H1 (cell line): ENCODE data around the gene PDYN. TPM values are rescaled to one million over a fixed set of nuclear protein-coding genes. Genes with fewer than 3 reads are reported as not detected.

Experiments used
- CTCF ChIA-PET: fragments of 300-600 bp; sonication (Branson Sonifier 250); formaldehyde crosslinking; loops from one replicate; lab custom pipeline; 2021; ENCODE audit not compliant: partially characterized antibody; lab: Charles Lee
- POLR2A ChIA-PET: fragments of 300-600 bp; sonication (Branson Sonifier 250); formaldehyde crosslinking; loops from one replicate; lab custom pipeline; 2021; ENCODE audit warnings: inconsistent platforms; ENCODE audit not compliant: partially characterized antibody; lab: Charles Lee
- DNase-seq, 2 experiments: peaks; one replicate each; pipeline versions ENCODE4 v3.0.0 to v3.0.0-alpha.2; 2010 to 2022; ENCODE audit warnings: low spot score in 2 of 2, low read depth in 1 of 2, mixed read lengths in 1 of 2
- FAIRE-seq: peaks from 2 replicates; lab custom pipeline; 2011; peaks lifted over from hg19 to GRCh38; lab: Jason Lieb, UNC
- H2AFZ ChIP-seq: 2 replicates; pipeline ENCODE4 v1.8.1; 2012; ENCODE audit warnings: low read length, inconsistent platforms
- H2AK5ac ChIP-seq: 2 replicates; pipeline ENCODE4 v1.6.1; 2013; ENCODE audit warnings: low read depth, low read length
- H2BK120ac ChIP-seq: replicated peaks from 2 replicates; pipeline ENCODE3; 2013; ENCODE audit warnings: low read depth, low read length, inconsistent platforms
- H2BK12ac ChIP-seq: 2 replicates; pipeline ENCODE4 v1.6.1; 2013; ENCODE audit warnings: low read depth, low read length
- H2BK15ac ChIP-seq: 2 replicates; pipeline ENCODE4 v1.6.1; 2013; ENCODE audit warnings: low read length
- H2BK20ac ChIP-seq: 2 replicates; pipeline ENCODE4 v1.6.1; 2013; ENCODE audit warnings: low read length
- H2BK5ac ChIP-seq: 2 replicates; pipeline ENCODE4 v1.6.1; 2013; ENCODE audit warnings: low read depth, low read length
- H3K14ac ChIP-seq: 2 replicates; pipeline ENCODE4 v1.6.1; 2013; ENCODE audit warnings: inconsistent platforms; ENCODE audit not compliant: insufficient read length
- H3K18ac ChIP-seq: 2 replicates; pipeline ENCODE4 v1.6.1; 2013; ENCODE audit warnings: low read length; ENCODE audit errors: extremely low read depth
- H3K23ac ChIP-seq: 2 replicates; pipeline ENCODE4 v1.6.1; 2013; ENCODE audit warnings: inconsistent platforms; ENCODE audit not compliant: insufficient read length
- H3K23me2 ChIP-seq: 2 replicates; pipeline ENCODE4 v1.6.1; 2013; ENCODE audit warnings: low read depth, low read length
- H3K27ac ChIP-seq: 2 replicates; pipeline ENCODE4 v1.6.1; 2011; ENCODE audit warnings: low read depth, low read length, inconsistent platforms
- H3K27me3 ChIP-seq, 4 experiments: replicated peaks in 1 of 4; 1 replicate in 1 of 4; 2 replicates in 3 of 4; pipeline versions ENCODE4 v1.6.1 to v1.8.1; 2011 to 2013; ENCODE audit warnings: low read length in 3 of 4, mild to moderate bottlenecking in 3 of 4, inconsistent platforms in 2 of 4, mixed read lengths in 2 of 4, moderate library complexity in 1 of 4; ENCODE audit not compliant: control insufficient read depth in 3 of 4, insufficient read depth in 3 of 4; ENCODE audit errors: extremely low read depth in 1 of 4
- H3K36me3 ChIP-seq, 4 experiments: 2 replicates each; pipeline versions ENCODE4 v1.6.1 to v1.8.1; 2011 to 2013; ENCODE audit warnings: mild to moderate bottlenecking in 4 of 4, low read length in 3 of 4, moderate library complexity in 2 of 4, control low read depth in 1 of 4, inconsistent platforms in 1 of 4; ENCODE audit not compliant: insufficient read depth in 4 of 4, control insufficient read depth in 2 of 4
- H3K4ac ChIP-seq: replicated peaks from 2 replicates; pipeline ENCODE3; 2013; ENCODE audit warnings: low read length, low read depth, mixed read lengths, inconsistent platforms; ENCODE audit not compliant: insufficient read length
- H3K4me1 ChIP-seq, 4 experiments: replicated peaks in 1 of 4; 1 replicate in 1 of 4; 2 replicates in 3 of 4; pipeline versions ENCODE4 v1.6.1 to v1.8.1; 2011 to 2013; ENCODE audit warnings: low read length in 3 of 4, inconsistent platforms in 2 of 4, mixed read lengths in 1 of 4; ENCODE audit not compliant: insufficient read depth in 4 of 4, control insufficient read depth in 3 of 4
- H3K4me2 ChIP-seq, 2 experiments: 2 replicates each; pipeline versions ENCODE4 v1.6.1 to v1.8.1; 2011 to 2013; ENCODE audit warnings: low read depth in 2 of 2, low read length in 2 of 2, control low read depth in 1 of 2, inconsistent platforms in 1 of 2, mild to moderate bottlenecking in 1 of 2; ENCODE audit not compliant: insufficient read depth in 1 of 2
- H3K4me3 ChIP-seq, 4 experiments: fragments of 200-600, 300-600 bp in 1 of 4; sonication (generic), shearing (Covaris generic), sonication (Bioruptor Twin) in 1 of 4; 2 replicates each; pipeline versions ENCODE4 v1.5.1 to v1.8.1; 2011 to 2016; ENCODE audit warnings: low read length in 4 of 4, low read depth in 3 of 4, control low read depth in 2 of 4, inconsistent platforms in 2 of 4, mild to moderate bottlenecking in 2 of 4, mixed read lengths in 1 of 4, moderate library complexity in 1 of 4; ENCODE audit not compliant: insufficient read depth in 2 of 4; ENCODE audit errors: extremely low read depth in 1 of 4
- H3K56ac ChIP-seq: replicated peaks from 2 replicates; pipeline ENCODE3; 2013; ENCODE audit warnings: low read depth, mild to moderate bottlenecking, mixed read lengths, low read length, inconsistent platforms; ENCODE audit not compliant: insufficient read length
- H3K79me1 ChIP-seq: 2 replicates; pipeline ENCODE4 v1.6.1; 2013; ENCODE audit warnings: low read depth, low read length, control low read depth
- H3K79me2 ChIP-seq, 2 experiments: 2 replicates each; pipeline versions ENCODE4 v1.6.1 to v1.8.1; 2012 to 2013; ENCODE audit warnings: low read length in 2 of 2, mild to moderate bottlenecking in 2 of 2, inconsistent platforms in 1 of 2; ENCODE audit not compliant: insufficient read depth in 2 of 2, control insufficient read depth in 1 of 2
- H3K9ac ChIP-seq, 4 experiments: replicated peaks in 1 of 4; 1 replicate in 1 of 4; 2 replicates in 3 of 4; pipeline versions ENCODE4 v1.6.1 to v1.8.1; 2011 to 2013; ENCODE audit warnings: low read depth in 3 of 4, low read length in 3 of 4, control low read depth in 2 of 4, mild to moderate bottlenecking in 2 of 4, moderate library complexity in 2 of 4, inconsistent platforms in 1 of 4; ENCODE audit errors: extremely low read depth in 1 of 4
- H3K9me3 ChIP-seq, 2 experiments: 2 replicates each; pipeline versions ENCODE4 v1.6.1 to v1.8.1; 2012 to 2013; ENCODE audit warnings: mild to moderate bottlenecking in 2 of 2, moderate library complexity in 2 of 2, control low read depth in 1 of 2, inconsistent platforms in 1 of 2, low read depth in 1 of 2, low read length in 1 of 2, mixed read lengths in 1 of 2; ENCODE audit not compliant: insufficient read depth in 2 of 2
- H4K20me1 ChIP-seq, 2 experiments: replicated peaks in 1 of 2; 2 replicates each; pipeline versions ENCODE3 to v1.8.1; 2011 to 2013; ENCODE audit warnings: inconsistent platforms in 2 of 2, low read length in 2 of 2, mild to moderate bottlenecking in 1 of 2; ENCODE audit not compliant: insufficient read depth in 2 of 2, control insufficient read depth in 1 of 2
- H4K5ac ChIP-seq: 2 replicates; pipeline ENCODE4 v1.6.1; 2013; ENCODE audit warnings: low read length, low read depth, mixed read lengths, inconsistent platforms; ENCODE audit not compliant: insufficient read length
- H4K8ac ChIP-seq: 2 replicates; pipeline ENCODE4 v1.8.0; 2013; ENCODE audit warnings: mild to moderate bottlenecking, moderate library complexity, low read length, inconsistent platforms; ENCODE audit not compliant: insufficient read depth; ENCODE audit errors: extremely low read depth
- H4K91ac ChIP-seq: replicated peaks from 2 replicates; pipeline ENCODE3; 2013; ENCODE audit warnings: low read length, mixed read lengths, inconsistent platforms; ENCODE audit not compliant: insufficient read length
- BCL11A ChIP-seq, 2 experiments: IDR thresholded peaks; one replicate each; pipeline ENCODE4 v1.6.1; 2011; ENCODE audit warnings: low read depth in 2 of 2, low read length in 2 of 2, mild to moderate bottlenecking in 2 of 2
- EGR1 ChIP-seq: IDR thresholded peaks from 2 replicates; pipeline ENCODE4 v1.6.1; 2011; ENCODE audit warnings: low read depth, low read length, borderline replicate concordance
- EP300 ChIP-seq, 2 experiments: IDR thresholded peaks; 1 replicate in 1 of 2; 2 replicates in 1 of 2; pipeline ENCODE4 v1.6.1; 2011 to 2012; ENCODE audit warnings: low read depth in 2 of 2, low read length in 2 of 2, mild to moderate bottlenecking in 2 of 2, borderline replicate concordance in 1 of 2, inconsistent platforms in 1 of 2, moderate library complexity in 1 of 2
- HDAC6 ChIP-seq: IDR thresholded peaks from one replicate; pipeline ENCODE4 v1.7.1; 2012; ENCODE audit warnings: low read depth, mild to moderate bottlenecking, inconsistent platforms, low read length, moderate library complexity
- KDM1A ChIP-seq: fragments of 200-600, 300-600 bp; sonication (generic); IDR thresholded peaks from 2 replicates; pipeline ENCODE4 v1.7.1; 2016; ENCODE audit warnings: mild to moderate bottlenecking, low read length, borderline replicate concordance
- MAFK ChIP-seq: IDR thresholded peaks from 2 replicates; pipeline ENCODE4 v1.6.1; 2012; ENCODE audit warnings: low read depth, mild to moderate bottlenecking, improper control_type of control experiment, low read length
- RFX5 ChIP-seq: IDR thresholded peaks from 2 replicates; pipeline ENCODE4 v1.6.1; 2011; ENCODE audit warnings: low read depth, low read length, improper control_type of control experiment, borderline replicate concordance
- SP2 ChIP-seq: IDR thresholded peaks from 2 replicates; pipeline ENCODE4 v1.6.1; 2012; ENCODE audit warnings: mild to moderate bottlenecking, low read length, inconsistent platforms
- SUZ12 ChIP-seq: fragments of 200-600 bp; sonication (generic); IDR thresholded peaks from 2 replicates; pipeline ENCODE4 v1.6.1; 2012; ENCODE audit warnings: mild to moderate bottlenecking, inconsistent platforms, low read length, moderate library complexity, mixed read lengths
- TAF1 ChIP-seq: IDR thresholded peaks from 2 replicates; pipeline ENCODE4 v1.6.1; 2011; ENCODE audit warnings: mild to moderate bottlenecking, low read depth, low read length
- TEAD4 ChIP-seq: IDR thresholded peaks from 2 replicates; pipeline ENCODE4 v1.6.1; 2012; ENCODE audit warnings: low read depth, low read length, inconsistent platforms, mixed read lengths
- ZNF274 ChIP-seq: IDR thresholded peaks from 2 replicates; pipeline ENCODE4 v1.7.0; 2012; ENCODE audit warnings: low read length, borderline replicate concordance; ENCODE audit errors: extremely low read depth
- WGBS, 2 experiments: shearing (Covaris generic) in 1 of 2; methylation state at CpG; one replicate each; pipeline versions ENCODE4 v1.1.6 to v1.1.7; 2013 to 2015; ENCODE audit warnings: low lambda C conversion rate in 2 of 2, mixed read lengths in 2 of 2, inconsistent platforms in 1 of 2, low coverage in 1 of 2, missing lambda C conversion rate in 1 of 2; ENCODE audit not compliant: insufficient replicate concordance in 2 of 2, insufficient coverage in 1 of 2, insufficient read length in 1 of 2; ENCODE audit errors: extremely low coverage in 1 of 2, missing lambda C conversion rate in 1 of 2; 5-methylcytosine and 5-hydroxymethylcytosine counted together
- polyA plus RNA-seq, 7 experiments: library from polyadenylated mRNA; depleted of rRNA in 3 of 7; stranded (reverse) in 5 of 7; unstranded in 2 of 7; fragments of >200 nt in 5 of 7; fragments of 200-250 nt in 2 of 7; gene quantifications; 1 replicate in 5 of 7; 2 replicates in 1 of 7; 4 replicates in 1 of 7; pipeline versions ENCODE4 v1.2.1 to v1.2.3, GENCODE V29; 2011 to 2013; ENCODE audit warnings: missing spikeins in 2 of 7, mixed read lengths in 2 of 7
- total RNA-seq: library from RNA; stranded (reverse); fragmentation: NEBNext Ultra II Directional; extraction: Animal tissue kit (Norgen Biotek cat#: 25700); gene quantifications from 2 replicates; pipeline ENCODE4 v1.2.1, GENCODE V29; 2021

PDYN gene
- total and polyA plus RNA-seq, 2 of the 8 experiments (the other 6 are each of a cell fraction or from before 2014, with no cell fraction given) = 0.54 to 0.60 TPM

DNA sequence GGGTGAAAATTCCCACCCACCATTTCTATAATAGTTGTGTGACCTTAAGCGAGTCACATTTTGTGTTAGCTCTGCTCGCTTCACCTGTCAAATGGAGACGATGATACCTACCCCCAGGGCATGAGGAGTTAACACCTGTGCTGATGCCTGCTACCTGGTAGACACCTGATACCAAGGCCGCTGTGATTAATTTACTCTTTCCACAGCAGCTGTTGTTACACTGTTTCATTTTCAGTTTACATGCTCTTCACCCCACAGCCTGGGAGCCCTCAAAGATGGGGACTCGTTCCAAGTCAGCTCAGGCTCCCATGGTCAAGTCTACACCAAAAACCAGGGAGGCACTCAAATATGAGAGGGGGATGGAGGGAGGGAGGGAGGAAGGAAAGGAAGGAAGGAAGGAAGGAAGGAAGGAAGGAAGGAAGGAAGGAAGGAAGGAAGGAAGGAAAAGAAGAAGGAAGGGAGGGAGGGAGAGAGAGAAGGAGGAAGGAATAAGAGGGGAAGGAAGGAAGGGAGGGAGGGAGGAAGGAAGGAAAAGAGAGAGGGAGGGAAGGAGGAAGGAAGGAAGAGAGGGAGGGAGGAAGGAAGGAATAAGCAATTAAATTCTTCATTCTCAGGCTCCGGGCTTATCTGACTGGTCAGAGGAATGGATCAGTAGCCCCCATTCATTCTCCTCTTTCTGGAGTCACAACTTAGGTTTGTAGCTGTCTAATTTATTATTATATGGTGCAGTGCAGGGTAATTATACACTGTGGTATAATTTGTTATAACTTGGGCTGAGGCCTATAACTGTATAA is 40.9 kb downstream of the PDYN start:
- H3K56ac ChIP-seq = no peak overlapping the region
- H3K9ac ChIP-seq = no peak overlapping the region
- no peak overlapping the region for H2AFZ ChIP-seq
- H3K14ac ChIP-seq = no peak overlapping the region
- H3K18ac ChIP-seq = no peak overlapping the region
- no peak overlapping the region for H4K5ac ChIP-seq
- FAIRE-seq (no peak), DNase-seq (no peak)
- H2AK5ac ChIP-seq = peak overlapping the region; percentile 53; the same call in 1 of the 2 replicates
- H4K8ac ChIP-seq = no peak overlapping the region
- H2BK15ac ChIP-seq = 0 out of 2 replicates have a peak overlapping the region, but pooled peaks have one; percentile 61
- WGBS, 2 experiments = 85% methylated on average over 6 of the region's 6 CpGs; no CpG with 5 or more reads in 1 of the 2 experiments
- H3K79me2 ChIP-seq = no peaks in the 10 kb centered on the region
- H3K4me3 ChIP-seq = no peak overlapping the region
- no peak overlapping the region for H3K4ac ChIP-seq
- H3K9me3 ChIP-seq = no peaks in the 10 kb centered on the region
- peak overlapping the region; percentile 75; the same call in 1 of the 2 replicates for H2BK12ac ChIP-seq
- H3K4me1 ChIP-seq = peaks cover 4 to 22% (median 10%) of the 10 kb centered on the region in 4 experiments; a peak in 6 of 7 replicates
- H3K23me2 ChIP-seq = no peaks in the 10 kb centered on the region
- H3K27ac ChIP-seq = no peak overlapping the region
- no peak overlapping the region for H2BK120ac ChIP-seq
- H3K36me3 ChIP-seq = no peaks in the 10 kb centered on the region
- ChIA-PET POLR2A (interaction anchor here (2.0 kb wide), 1 partner anchor 9 kb away, joined by 5 read pairs; no protein-coding TSS in a partner anchor), CTCF (interaction anchor here (0.7 to 9.9 kb wide), 7 partner anchors 12 to 187 kb away, joined by 3 to 51 read pairs (median 3); no protein-coding TSS in a partner anchor)
- no peaks in the 10 kb centered on the region for H3K79me1 ChIP-seq
- no peak overlapping the region for H3K23ac ChIP-seq
- TF ChIP-seq TAF1 (no peak), KDM1A (no peak), RFX5 (no peak), MAFK (no peak), SUZ12 (no peak), SP2 (no peak), BCL11A (IDR thresholded peaks at IDR 0.05; ENCODE audit: low read depth in 2 of 2, low read length in 2 of 2) (no peak), EGR1 (no peak), ZNF274 (no peak), HDAC6 (no peak), TEAD4 (no peak), EP300 (IDR thresholded peaks at IDR 0.05; ENCODE audit: borderline replicate concordance in 1 of 2, low read depth in 2 of 2, low read length in 2 of 2) (no peak)
- H2BK5ac ChIP-seq = no peak overlapping the region; the same call in 1 of the 2 replicates
- no peaks in the 10 kb centered on the region for H4K20me1 ChIP-seq
- peaks cover 0 to 8% (median 5%) of the 10 kb centered on the region in 4 experiments; a peak in 4 of 7 replicates for H3K27me3 ChIP-seq
- H4K91ac ChIP-seq = no peak overlapping the region
- H2BK20ac ChIP-seq = no peak overlapping the region
- H3K4me2 ChIP-seq = no peak overlapping the region
